Hypothalamus (tissue), 51 donors: Measurements from ENCODE around the gene NUFIP2.
"Not testable (repeated sequence)": the region's sequence is repeated elsewhere in the genome, so short reads cannot be mapped to it uniquely, and the experiment has no call there.

Experiments
- DNase-seq, 51 donors: peaks; one replicate each; lab custom pipeline; 2025; lab: John Stamatoyannopoulos, UW

Gene NUFIP2, protein sequence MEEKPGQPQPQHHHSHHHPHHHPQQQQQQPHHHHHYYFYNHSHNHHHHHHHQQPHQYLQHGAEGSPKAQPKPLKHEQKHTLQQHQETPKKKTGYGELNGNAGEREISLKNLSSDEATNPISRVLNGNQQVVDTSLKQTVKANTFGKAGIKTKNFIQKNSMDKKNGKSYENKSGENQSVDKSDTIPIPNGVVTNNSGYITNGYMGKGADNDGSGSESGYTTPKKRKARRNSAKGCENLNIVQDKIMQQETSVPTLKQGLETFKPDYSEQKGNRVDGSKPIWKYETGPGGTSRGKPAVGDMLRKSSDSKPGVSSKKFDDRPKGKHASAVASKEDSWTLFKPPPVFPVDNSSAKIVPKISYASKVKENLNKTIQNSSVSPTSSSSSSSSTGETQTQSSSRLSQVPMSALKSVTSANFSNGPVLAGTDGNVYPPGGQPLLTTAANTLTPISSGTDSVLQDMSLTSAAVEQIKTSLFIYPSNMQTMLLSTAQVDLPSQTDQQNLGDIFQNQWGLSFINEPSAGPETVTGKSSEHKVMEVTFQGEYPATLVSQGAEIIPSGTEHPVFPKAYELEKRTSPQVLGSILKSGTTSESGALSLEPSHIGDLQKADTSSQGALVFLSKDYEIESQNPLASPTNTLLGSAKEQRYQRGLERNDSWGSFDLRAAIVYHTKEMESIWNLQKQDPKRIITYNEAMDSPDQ

DNA sequence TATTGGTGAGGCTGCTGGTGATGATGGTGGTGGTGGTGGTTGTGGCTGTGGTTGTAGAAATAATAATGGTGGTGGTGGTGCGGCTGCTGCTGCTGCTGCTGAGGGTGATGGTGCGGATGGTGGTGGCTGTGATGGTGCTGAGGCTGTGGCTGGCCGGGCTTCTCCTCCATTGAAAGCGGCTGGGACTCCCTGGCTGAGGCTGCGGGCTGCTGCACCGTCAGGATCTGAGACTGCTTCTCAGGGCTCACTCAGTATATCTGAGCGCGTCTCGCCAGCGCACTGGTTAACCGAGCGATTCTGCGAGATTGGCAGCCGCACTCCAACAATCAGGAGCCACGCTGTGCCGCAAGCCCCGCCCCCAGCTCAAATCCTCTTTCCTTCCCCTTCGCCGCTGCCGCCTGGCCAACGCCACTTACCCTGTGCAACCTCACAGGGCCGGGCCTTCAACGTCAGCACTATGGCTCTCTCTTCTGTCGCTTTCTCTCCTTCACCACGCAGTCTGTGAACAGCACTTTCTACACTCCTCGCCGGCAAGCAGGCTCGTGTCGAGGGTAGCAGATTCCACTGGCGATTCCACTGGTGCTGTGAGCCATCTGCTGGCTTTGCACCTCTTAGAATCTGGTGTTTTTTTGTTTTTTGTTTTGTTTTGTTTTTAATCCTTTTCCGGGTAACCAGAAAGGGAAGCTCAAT, at the start of gene NUFIP2:
Gene NUFIP2, minus strand, starts transcription at position 259 of the 690 bp plus-strand sequence. Its CDS starts 89 bp downstream, at position 170.
- DNase-seq = peak; percentile 65 to 100 (median 99)

DNA sequence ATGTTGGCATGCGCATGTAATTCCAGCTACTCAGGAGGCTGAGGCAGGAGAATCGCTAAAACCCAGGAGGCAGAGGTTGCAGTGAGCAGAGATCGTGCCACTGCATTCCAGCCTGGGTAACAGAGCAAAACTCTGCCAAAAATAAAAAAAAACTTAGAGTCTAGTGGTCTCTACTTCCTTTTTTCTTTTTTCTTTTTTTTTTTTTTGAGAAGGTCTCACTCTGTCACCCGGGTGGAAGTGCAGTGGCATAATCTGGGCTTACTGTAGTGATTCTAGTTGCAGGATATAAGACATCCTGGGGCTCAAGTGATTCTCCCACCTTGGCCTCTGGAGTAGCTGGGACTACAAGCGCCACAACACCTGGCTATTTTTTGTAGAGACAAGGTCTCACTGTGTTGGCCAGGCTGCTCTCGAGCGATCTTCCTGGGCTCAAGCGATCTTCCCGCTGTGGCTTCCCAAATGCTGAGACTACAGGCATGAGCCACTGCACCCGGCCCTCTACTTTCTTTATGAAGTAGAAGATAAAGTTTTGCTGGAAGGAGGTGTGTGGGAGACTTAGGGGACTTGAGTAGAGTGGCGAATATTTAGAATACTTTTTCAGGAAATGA, 48.3 kb upstream of the NUFIP2 start:
- no peak for DNase-seq

DNA sequence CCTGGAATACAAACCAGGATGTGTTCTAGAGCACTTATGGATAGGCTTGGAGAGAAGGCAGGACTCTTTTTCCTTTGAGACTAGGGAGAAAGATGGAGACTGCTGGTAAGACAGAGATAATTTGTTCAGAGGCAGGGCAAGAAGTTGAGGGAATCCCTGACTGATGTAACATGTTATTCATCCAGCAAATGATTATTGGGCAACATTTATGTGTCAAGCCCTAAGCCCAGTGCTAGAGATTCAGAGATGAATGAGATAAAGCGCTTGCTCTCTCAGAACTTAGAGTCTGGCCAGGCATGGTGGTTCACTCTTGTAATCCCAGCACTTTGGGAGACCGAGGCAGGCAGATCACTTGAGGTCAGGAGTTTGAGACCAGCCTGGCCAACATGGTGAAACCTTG, 47.8 kb upstream of the NUFIP2 start:
- no peak for DNase-seq

DNA sequence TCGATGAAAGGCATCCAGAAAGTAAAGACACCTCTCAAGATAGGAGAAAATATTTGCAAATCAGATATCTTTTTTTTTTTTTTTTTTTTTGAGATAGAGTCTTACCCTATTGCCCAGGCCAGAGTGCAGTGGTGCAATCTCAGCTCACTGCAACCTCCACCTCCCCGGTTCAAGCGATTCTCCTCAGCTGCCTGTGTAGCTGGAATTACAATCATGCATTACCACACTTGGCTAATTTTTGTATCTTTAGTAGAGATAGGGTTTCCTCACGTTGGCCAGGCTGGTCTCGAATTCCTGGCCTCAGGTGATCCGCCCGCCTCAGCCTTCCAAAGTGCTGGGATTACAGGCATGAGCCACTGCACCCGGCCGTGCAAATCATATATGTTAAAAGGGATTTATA, 45.1 kb upstream of the NUFIP2 start:
- DNase-seq = not testable (repeated sequence)

DNA sequence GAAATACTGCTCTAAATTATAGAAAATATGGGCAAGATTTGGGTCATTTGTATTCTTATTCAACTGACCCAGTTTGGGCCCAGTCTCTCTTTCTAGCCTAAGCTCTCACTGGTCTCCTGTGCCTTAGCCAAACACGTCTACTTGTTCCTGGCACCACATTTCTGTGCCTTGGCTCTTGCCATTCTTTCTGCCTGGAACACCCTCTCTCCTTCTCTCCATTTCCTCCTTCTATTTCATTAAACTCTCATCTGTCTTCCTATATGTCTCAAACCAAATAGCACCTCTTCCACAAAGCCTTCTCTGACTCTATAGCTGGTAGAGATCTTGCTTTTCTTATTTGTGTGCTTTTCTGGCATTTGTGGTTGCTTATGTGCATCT, 37.7 kb upstream of the NUFIP2 start:
- peak in 7 of 51 donors; percentile 3 to 33 (median 17) for DNase-seq

DNA sequence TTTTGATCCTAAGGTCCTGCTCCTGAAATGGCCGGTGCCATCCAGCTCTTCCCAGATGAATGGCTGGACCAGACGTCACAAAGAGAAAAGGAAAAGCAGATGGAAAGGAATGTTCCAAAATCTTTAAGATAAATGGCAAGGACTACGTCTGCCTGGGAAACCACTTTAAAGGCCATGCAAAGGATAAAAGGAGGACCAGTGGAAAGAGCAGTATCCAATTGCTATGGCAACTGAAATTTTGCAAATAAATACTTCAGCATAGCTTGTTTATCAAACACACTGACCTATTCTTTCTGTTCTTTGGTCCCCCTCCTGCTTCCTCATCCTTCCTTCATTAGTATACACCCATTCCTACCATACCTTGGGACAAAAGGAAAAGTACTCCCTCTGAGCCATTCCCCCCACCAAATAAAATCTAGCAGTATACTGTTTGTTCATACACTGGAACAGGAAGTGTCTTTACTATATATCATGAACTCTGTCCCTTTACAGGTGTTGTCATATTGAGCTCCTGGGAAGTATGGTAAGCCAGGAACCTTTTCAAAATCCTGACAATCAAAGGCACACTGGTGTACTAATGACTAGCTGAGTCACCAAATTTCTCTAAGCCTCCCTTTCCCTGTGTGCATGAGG, 37.2 kb upstream of the NUFIP2 start:
- no peak for DNase-seq

DNA sequence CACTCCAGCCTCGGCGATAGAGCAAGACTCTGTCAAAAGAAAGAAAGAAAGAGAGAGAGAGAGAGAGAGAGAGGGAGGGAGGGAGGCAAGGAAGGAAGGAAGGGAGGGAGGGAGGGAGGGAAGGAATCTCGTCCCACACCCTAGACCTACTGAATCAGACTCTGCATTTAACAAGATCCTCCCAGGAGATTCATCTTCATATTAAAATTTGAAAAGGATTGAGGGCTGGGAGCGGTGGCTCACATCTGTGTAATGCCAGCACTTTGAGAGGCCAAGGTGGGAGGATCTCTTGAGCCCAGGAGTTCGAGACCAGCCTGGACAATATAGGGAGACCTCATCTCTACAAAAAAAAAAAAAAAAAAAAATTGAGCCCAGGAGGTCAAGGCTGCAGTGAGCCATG, 33.5 kb upstream of the NUFIP2 start:
- DNase-seq = no peak

DNA sequence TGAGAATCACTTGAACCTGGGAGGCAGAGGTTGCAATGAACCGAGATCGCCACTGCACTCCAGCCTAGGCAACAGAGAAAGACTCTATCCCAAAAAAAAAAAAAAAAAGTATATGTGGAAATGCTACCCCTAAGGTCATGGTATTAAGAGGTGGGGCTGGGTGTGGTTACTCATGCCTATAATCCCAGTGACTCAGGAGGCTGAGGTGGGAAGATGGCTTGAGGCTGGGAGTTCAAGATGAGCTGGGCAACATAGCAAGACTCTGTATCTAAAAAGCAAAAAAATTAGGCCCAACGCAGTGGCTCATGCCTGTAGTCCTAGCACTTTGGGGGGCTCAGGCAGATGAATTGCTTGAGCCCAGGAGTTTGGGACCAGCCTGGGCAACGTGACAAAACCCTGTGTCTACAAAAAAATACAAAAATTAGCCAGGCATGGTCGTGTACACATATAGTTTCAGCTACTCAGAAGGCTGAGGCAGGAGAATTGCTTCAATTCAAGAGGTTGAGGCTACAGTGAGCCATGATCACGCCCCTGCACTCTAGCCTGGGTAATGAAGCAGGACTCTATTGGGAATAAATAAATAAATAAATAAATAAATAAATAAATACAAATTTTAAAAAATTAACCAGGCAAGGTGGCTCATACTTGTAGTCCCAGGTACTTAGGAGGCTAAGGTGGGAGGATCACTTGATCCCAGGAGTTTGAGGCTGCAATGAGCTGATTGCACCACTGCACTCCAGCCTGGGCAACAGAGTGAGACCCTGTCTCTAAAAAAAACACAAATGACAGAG, 32.3 kb upstream of the NUFIP2 start:
- no peak for DNase-seq

DNA sequence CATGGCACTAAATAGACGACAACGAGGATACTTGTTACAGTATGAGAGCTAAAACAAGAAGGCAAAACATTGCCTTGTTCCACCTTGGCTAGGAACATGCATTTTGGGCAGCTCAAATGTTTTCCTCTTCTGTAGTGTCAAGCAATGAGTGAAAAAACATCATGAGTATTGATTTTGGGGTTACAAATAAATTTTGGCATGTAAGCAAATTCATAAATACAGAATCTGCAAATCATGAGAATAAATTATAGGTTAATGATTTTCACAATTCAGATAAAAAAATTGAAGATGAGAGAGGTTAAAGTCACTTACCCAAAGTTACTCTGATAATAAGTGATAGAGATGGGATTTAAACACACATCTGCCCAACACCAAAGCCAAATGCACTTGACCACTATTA, 28.4 kb upstream of the NUFIP2 start:
- no peak for DNase-seq

DNA sequence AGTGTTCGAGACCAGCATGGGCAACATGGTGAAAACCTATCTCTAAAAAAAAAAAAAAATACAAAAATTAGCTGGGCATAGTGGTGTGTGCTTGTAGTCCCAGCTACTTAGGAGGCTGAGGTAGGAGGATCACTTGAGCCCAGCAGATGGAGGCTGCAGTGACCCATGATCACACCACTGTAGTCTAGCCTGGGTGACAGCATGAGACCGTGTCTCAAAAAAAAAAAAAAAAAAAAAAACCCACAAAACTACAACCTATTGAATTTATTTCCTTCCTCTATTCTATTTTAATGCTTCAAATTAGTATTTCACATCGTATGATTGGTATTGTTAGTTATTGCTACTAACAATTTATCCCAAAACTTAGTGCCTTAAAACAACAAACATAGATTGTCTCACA, 9.4 kb upstream of the NUFIP2 start:
- no peak for DNase-seq

DNA sequence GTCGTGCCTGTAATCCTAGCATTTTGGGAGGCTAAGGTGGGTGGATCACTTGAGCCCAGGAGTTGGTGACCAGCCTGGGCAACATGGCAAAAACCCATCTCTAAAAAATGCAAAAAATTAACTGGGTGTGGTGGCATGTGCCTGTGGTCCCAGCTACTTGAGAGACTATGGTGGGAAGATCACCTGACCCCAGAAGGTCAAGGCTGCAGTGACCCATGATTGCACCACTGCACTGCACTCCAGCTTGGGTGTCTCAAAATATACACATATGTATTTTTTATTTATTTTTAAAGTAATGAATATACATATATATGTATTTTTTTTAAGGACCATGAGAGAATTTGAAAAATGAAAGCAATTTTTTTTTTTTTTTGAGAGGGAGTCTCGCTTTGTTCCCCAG, 5.1 kb upstream of the NUFIP2 start:
- no peak for DNase-seq

DNA sequence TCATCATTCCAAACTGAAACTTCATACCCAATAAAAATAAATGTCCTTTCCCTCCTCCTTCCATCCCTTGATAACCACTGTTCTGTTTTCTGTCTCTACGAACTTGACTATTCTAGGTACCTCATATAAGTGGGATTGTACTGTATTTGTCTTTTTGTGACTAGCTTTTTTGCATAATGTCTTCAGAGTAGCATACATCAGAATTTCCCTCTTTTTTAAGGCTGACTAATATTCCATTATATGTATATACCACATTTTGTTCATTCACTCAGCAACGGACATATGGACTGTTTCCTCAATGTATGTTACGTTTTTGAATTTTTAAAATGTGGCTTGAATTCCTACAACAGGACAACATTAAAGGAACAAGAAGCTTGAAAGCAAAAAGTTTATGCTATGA, 1.5 kb upstream of the NUFIP2 start:
- DNase-seq = no peak

DNA sequence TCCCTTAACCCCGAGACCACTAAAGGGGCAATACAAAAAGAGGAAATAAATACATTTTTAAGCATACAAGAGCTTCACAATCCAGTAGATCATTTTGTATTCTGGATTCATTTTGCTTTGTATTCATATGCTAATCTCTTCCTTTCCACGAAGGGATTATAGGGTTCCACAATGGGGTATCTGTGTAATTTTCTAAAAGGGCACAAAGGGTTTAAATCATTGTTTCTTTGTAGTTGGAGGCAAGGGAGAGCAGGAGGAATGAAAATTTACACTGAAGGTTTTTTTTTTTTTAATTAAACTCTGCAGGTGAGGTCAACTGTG, 592 bp upstream of the NUFIP2 start:
- no peak for DNase-seq

DNA sequence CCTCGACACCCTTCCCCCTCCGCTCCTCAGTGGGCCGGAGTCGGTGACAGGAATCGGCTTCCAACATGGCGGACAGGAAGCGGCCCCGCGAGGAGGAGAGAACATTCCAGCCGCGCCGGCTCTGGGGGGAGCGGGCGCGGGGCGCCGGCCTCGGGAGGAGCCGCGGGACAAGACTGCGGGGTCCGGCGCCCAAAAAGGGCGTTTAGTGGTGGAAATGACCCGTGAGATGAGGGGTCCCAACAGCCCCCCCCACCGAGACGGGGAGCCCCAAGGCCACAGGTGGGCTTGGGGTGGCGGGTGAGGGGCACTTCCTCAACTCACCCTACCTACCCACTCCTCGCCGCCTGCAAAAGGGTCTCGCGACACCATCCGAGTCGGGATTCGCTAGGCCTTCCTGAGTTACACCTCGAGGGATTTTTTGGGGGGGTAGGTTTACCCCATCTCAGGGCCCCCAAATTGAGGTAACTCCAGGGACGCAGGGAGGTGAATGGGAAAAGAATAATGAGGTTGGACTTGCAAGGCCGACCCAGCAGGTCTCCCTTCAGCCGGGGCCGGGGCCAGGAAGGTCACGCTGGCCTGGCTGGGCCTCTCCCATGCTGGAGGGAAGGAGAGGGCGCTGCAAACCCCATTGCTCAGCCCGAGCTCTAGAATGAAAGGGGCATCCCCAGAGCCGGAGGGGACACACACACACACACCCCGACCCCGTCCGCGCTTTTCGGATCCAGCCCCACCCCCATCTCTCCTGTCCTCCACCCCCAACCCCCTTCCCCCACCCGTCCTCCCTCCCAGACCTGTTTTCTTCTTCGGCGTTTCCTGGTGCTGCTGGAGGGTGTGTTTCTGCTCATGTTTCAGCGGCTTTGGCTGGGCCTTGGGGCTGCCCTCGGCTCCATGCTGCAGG, 707 bp downstream of the NUFIP2 start:
- peak in 48 of 51 donors; percentile 11 to 82 (median 54) for DNase-seq

DNA sequence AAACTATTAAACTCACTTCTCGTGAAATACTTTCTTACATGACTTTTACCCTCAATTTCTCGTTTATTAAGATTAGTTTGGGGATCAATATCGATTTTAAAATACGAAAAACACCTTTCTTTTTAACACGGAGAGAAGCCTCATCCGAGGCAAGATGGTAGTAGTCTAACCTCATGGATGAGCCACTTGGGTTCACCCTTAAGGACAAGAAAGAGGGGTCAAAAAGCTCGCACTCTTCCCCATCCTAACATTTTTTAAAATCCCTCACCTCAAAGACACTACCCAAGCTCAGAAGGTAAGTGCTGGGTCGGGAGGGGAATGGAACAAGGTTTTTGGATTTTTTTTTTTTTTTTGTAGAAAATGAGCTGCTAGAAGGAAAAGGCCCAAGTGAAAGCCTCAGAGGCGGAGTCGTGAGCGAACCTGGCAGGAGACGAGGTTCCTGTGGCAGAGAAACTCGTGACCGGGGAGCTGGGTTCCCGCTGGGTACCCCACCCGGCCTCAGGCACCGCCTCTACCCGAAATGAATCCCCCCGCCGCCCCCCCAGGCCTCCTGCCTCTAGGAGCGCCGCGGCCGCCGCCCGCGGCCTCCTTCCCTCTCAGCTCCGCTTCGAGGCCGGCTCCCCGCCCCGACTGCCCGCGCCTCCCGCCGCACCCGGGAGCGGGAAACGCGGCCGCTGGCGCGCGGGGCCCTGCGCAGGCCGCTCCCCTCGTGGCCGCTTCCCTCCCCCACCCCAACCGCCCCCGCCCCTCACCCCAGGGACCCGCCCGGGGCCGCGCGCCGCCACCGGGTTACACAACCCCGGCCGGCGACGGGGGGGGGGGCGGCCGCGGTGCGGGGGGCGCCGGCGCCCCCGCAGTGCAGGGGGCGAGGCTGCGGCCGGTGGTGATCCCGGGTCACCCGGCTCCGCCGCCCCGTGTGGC, 1.6 kb downstream of the NUFIP2 start:
- peak in 50 of 51 donors; percentile 3 to 81 (median 54) for DNase-seq

DNA sequence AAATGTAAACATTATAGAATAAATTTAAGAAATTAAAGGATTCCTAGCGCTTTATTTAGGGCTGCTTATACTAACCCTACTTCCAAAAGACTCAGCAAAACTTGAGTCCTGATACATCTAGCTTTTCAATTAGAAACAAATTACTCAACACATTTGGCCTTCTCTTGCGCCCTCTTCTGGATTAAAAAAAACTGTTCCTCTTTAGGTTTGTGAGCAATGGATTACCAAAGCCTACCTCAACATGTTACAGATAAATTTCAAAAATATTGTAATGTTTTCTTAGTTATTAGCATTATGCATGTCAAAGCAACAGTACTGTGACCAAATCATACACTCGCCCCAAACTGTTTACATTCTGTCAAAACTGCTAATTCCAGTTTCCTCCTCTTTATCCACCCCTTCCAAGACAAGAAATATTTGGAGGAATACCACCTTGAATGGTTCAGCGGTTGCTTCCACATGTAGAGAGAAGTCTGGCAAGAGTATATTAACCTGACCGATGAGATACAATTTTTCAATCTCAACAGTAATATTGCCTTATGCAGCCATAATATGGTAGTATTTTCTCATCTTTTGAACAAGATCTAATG, 2.7 kb downstream of the NUFIP2 start:
- DNase-seq = peak in 4 of 51 donors; percentile 5 to 75 (median 33)

DNA sequence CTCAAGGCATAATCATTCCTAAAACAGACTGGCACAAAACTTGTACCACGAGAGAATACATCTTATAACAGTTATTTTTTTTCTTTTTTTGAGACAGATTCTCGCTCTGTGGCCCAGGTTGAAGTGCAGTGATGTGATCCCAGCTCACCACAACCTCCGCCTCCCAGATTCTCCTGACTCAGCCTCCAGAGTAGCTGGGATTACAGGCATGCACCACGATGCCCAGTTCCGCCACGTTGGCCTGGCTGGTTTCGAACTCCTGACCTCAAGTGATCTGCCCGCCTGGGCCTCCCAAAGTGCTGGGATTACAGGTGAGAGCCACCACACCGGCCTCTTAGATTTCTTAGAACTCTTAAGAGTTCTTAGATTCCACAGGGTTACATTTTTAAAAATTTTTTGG, 4.1 kb downstream of the NUFIP2 start:
- DNase-seq = no peak
